K562 (cell line): Measurements from ENCODE around the gene ANKS1A. TPM values are rescaled to one million over a fixed set of nuclear protein-coding genes. Genes with fewer than 3 reads are reported as not detected.

ENCODE experiments used
- ATAC-seq: fragments of 200-7000 bp; cut with Tn5 transposase; 3 replicates; pipeline ENCODE4 v1.9.1; 2020; ENCODE audit warnings: moderate library complexity
- BruUV-seq: library from RNA; stranded (reverse); fragments of 400-500 nt; replicated peaks from 2 replicates; lab custom pipeline; 2021; lab: Mats Ljungman, UMichigan
- CTCF ChIA-PET: fragments of 300-600 bp; formaldehyde crosslinking; extraction: SDS; loops from one replicate; lab custom pipeline; 2021; ENCODE audit warnings: low intra/inter-chr PET ratio; lab: Yijun Ruan, JAX
- POLR2A ChIA-PET: fragments of 300-600, 350-650 bp; sonication (Branson Sonifier 250); formaldehyde crosslinking; extraction: SDS; loops from one replicate; lab custom pipeline; 2021; ENCODE audit warnings: antibody characterized with exemption, inconsistent platforms; lab: Yijun Ruan, JAX
- DNase-seq, 4 experiments: peaks; one replicate each; pipeline versions ENCODE4 v3.0.0 to v3.0.0-alpha.2; 2011 to 2018; ENCODE audit warnings: low spot score in 3 of 4, mixed read lengths in 3 of 4; ENCODE audit errors: extremely low read depth in 1 of 4
- FAIRE-seq: peaks from 2 replicates; lab custom pipeline; 2011; peaks lifted over from hg19 to GRCh38; lab: Jason Lieb, UNC
- H2AFZ ChIP-seq: 2 replicates; pipeline ENCODE4 v1.6.0; 2011; ENCODE audit warnings: low read depth, low read length, control low read depth, inconsistent platforms
- H3K27ac ChIP-seq: fragments of 200-600 bp; 3 replicates; pipeline ENCODE4 v1.8.0; 2011; ENCODE audit warnings: low read depth, mild to moderate bottlenecking, control low read depth, inconsistent platforms, low read length, moderate library complexity, mixed read lengths; ENCODE audit errors: extremely low read depth
- H3K27me3 ChIP-seq, 2 experiments: fragments of 300-600 bp in 1 of 2; 2 replicates in 1 of 2; 3 replicates in 1 of 2; pipeline versions ENCODE4 v1.6.0 to v1.8.0; 2011; ENCODE audit warnings: inconsistent platforms in 2 of 2, low read length in 2 of 2, mild to moderate bottlenecking in 1 of 2, mixed read lengths in 1 of 2, moderate library complexity in 1 of 2; ENCODE audit not compliant: control insufficient read depth in 2 of 2, insufficient read depth in 2 of 2
- H3K36me3 ChIP-seq: fragments of 300-600 bp; 3 replicates; pipeline ENCODE4 v1.8.0; 2011; ENCODE audit warnings: mild to moderate bottlenecking, low read length, inconsistent platforms; ENCODE audit not compliant: control insufficient read depth, insufficient read depth
- H3K4me1 ChIP-seq, 2 experiments: fragments of 200-600 bp in 1 of 2; replicated peaks in 1 of 2; 2 replicates in 1 of 2; 3 replicates in 1 of 2; pipeline versions ENCODE4 v1.5.1 to v1.8.0; 2011; ENCODE audit warnings: inconsistent platforms in 2 of 2, low read length in 2 of 2, mild to moderate bottlenecking in 1 of 2, mixed read lengths in 1 of 2, moderate library complexity in 1 of 2; ENCODE audit not compliant: control insufficient read depth in 2 of 2, insufficient read depth in 2 of 2
- H3K4me2 ChIP-seq: 2 replicates; pipeline ENCODE4 v1.6.1; 2011; ENCODE audit warnings: low read length, control low read depth, inconsistent platforms, mixed read lengths; ENCODE audit not compliant: insufficient read depth
- H3K4me3 ChIP-seq: fragments of 200-600 bp; sonication (generic), shearing (Covaris generic); 2 replicates; pipeline ENCODE4 v1.5.1; 2016; ENCODE audit warnings: control low read depth, inconsistent platforms
- H3K79me2 ChIP-seq: fragments of 200-600 bp; 3 replicates; pipeline ENCODE4 v1.8.0; 2011; ENCODE audit warnings: low read length, inconsistent platforms; ENCODE audit not compliant: control insufficient read depth, insufficient read depth
- H3K9ac ChIP-seq, 2 experiments: 2 replicates each; pipeline versions ENCODE4 v1.6.0 to v1.6.1; 2011; ENCODE audit warnings: low read depth in 2 of 2, low read length in 2 of 2, control low read depth in 1 of 2, inconsistent platforms in 1 of 2, mild to moderate bottlenecking in 1 of 2, mixed read lengths in 1 of 2; ENCODE audit not compliant: insufficient read depth in 1 of 2
- H3K9me1 ChIP-seq: one replicate; pipeline ENCODE4 v1.6.0; 2011; ENCODE audit warnings: inconsistent platforms, mild to moderate bottlenecking, low read length, moderate library complexity; ENCODE audit not compliant: control insufficient read depth, insufficient read depth
- H3K9me3 ChIP-seq: replicated peaks from 2 replicates; pipeline ENCODE4 v1.5.1; 2011; ENCODE audit warnings: low read depth, low read length, inconsistent platforms; ENCODE audit not compliant: control insufficient read depth, insufficient read depth
- H4K20me1 ChIP-seq: replicated peaks from 2 replicates; pipeline ENCODE4 v1.6.1; 2011; ENCODE audit warnings: low read length, inconsistent platforms, mixed read lengths; ENCODE audit not compliant: control insufficient read depth, insufficient read depth
- ATF7 ChIP-seq: fragments of 450-650 bp; IDR thresholded peaks from 2 replicates; pipeline ENCODE4 v1.7.1; 2014; ENCODE audit warnings: mild to moderate bottlenecking, moderate library complexity
- TSHZ1 ChIP-seq: fragments of 250-450 bp; sonication (Bioruptor Pico); IDR thresholded peaks from 2 replicates; pipeline ENCODE4 v1.4.0; 2020; ENCODE audit warnings: mild to moderate bottlenecking, moderate library complexity
- WGBS: fragments of 100-300 bp; shearing (Covaris generic); methylation state at CpG from one replicate; pipeline ENCODE4 v1.1.6; 2016; ENCODE audit warnings: low coverage, mixed read lengths; ENCODE audit not compliant: insufficient coverage; ENCODE audit errors: missing lambda C conversion rate; 5-methylcytosine and 5-hydroxymethylcytosine counted together
- in situ Hi-C: fragments of 300-500 bp; cut with MboI; formaldehyde crosslinking; loops from 4 replicates; pipeline ENCODE4 v1.15.0; 2018; ENCODE audit warnings: inconsistent platforms, mixed read lengths
- intact Hi-C: fragments of 100-400 bp; cut with micrococcal nuclease; formaldehyde crosslinking; loops from 2 replicates; pipeline ENCODE4 v1.14.2; 2022
- polyA plus RNA-seq, 8 experiments: library from polyadenylated mRNA; depleted of rRNA in 4 of 8; stranded (reverse) in 5 of 8; unstranded in 3 of 8; fragments of >200 nt; fragmentation: Nextera tagmentation in 2 of 8; fragmentation: Illumina TruSeq in 1 of 8; extraction: Ambion mirVana in 2 of 8; extraction: Trizol in 1 of 8; gene quantifications; 2 replicates each; pipeline versions ENCODE4 v1.2.1 to v1.2.3, GENCODE V29; 2011 to 2014; ENCODE audit warnings: inconsistent platforms in 1 of 8, missing spikeins in 1 of 8
- total RNA-seq, 7 experiments: library from RNA; depleted of rRNA in 6 of 7; stranded (reverse); fragments of >200 nt in 6 of 7; fragmentation: Illumina TruSeq in 2 of 7; extraction: Trizol in 2 of 7; gene quantifications; 2 replicates each; pipeline versions ENCODE4 v1.2.1 to v1.2.3, GENCODE V29; 2011 to 2021; ENCODE audit warnings: low replicate concordance in 1 of 7

Gene ANKS1A
- total and polyA plus RNA-seq, 9 of the 15 experiments (the other 6 are each of a cell fraction or from before 2014, with no cell fraction given) = 1.1 to 13.8 (median 5.3) TPM

- no peak overlapping the region for H3K4me2 ChIP-seq
- DNase-seq (no peak), ATAC-seq (no peak), FAIRE-seq (no peak)
- H3K9me1 ChIP-seq = peaks cover 2% of the 10 kb centered on the region
- 0 out of 2 replicates have a peak, but pooled peaks cover 3% of the 10 kb centered on the region for H4K20me1 ChIP-seq
- no peaks in the 10 kb centered on the region for H3K79me2 ChIP-seq
- TF ChIP-seq TSHZ1 (CRISPR knock-in tag) (no peak), ATF7 (no peak)
- H3K36me3 ChIP-seq = peaks cover 9% of the 10 kb centered on the region; the same call in 2 of the 3 replicates
- intact Hi-C loops = no loop called here
- no peak overlapping the region for H3K4me3 ChIP-seq
- peaks cover 0 to 6% of the 10 kb centered on the region in 2 experiments; a peak in 2 of 5 replicates for H3K4me1 ChIP-seq
- H2AFZ ChIP-seq = no peak overlapping the region
- no TSS peak for BruUV-seq
- ChIA-PET CTCF (no interaction called here), POLR2A (interaction anchor here (0.9 to 3.0 kb wide), 5 partner anchors 9 to 13 kb away, joined by 3 to 13 read pairs (median 5); no protein-coding TSS in a partner anchor)
- H3K9ac ChIP-seq = no peak overlapping the region
- 54% methylated on average over 16 of the region's 16 CpGs for WGBS
- in situ Hi-C loops = no loop called here
- no peaks in the 10 kb centered on the region for H3K27me3 ChIP-seq
- H3K27ac ChIP-seq = no peak overlapping the region
- H3K9me3 ChIP-seq = no peaks in the 10 kb centered on the region
Measured at GRCh38 chr6:35061651-35062410, 172.8 kb downstream of the ANKS1A start.
